ACC112 (cell line): ENCODE results near the gene EGR2.

Experiments
- H2AFZ ChIP-seq: fragments of 200-600 bp; sonication (generic); one replicate; pipeline ENCODE4 v1.6.0; 2017; ENCODE audit warnings: antibody characterized with exemption, low read length; ENCODE audit not compliant: unreplicated experiment
- H3K27ac ChIP-seq: fragments of 200-600 bp; sonication (generic); 2 replicates; pipeline ENCODE4 v1.5.1; 2014; ENCODE audit warnings: low read depth, mild to moderate bottlenecking, antibody characterized with exemption, low read length, moderate library complexity
- H3K27me3 ChIP-seq: fragments of 200-600 bp; sonication (generic); 2 replicates; pipeline ENCODE4 v1.6.1; 2014; ENCODE audit warnings: mild to moderate bottlenecking, antibody characterized with exemption, low read length, moderate library complexity, mixed read lengths; ENCODE audit not compliant: insufficient read depth
- H3K36me3 ChIP-seq: fragments of 200-600 bp; sonication (generic); 2 replicates; pipeline ENCODE4 v1.6.1; 2016; ENCODE audit warnings: mild to moderate bottlenecking, antibody characterized with exemption, low read length, moderate library complexity, mixed read lengths; ENCODE audit not compliant: insufficient read depth
- H3K4me1 ChIP-seq: fragments of 200-600 bp; sonication (generic); one replicate; pipeline ENCODE4 v1.6.1; 2016; ENCODE audit warnings: low read length, mixed read lengths; ENCODE audit not compliant: insufficient read depth, unreplicated experiment, control insufficient read depth
- H3K4me3 ChIP-seq: fragments of 200-600 bp; sonication (generic); 2 replicates; pipeline ENCODE4 v1.5.1; 2014; ENCODE audit warnings: mild to moderate bottlenecking, low read depth, low read length
- H3K79me2 ChIP-seq: fragments of 200-600 bp; sonication (generic); one replicate; pipeline ENCODE4 v1.6.0; 2016; ENCODE audit warnings: low read length; ENCODE audit not compliant: control insufficient read depth, unreplicated experiment, insufficient read depth

The EGR2 gene

DNA sequence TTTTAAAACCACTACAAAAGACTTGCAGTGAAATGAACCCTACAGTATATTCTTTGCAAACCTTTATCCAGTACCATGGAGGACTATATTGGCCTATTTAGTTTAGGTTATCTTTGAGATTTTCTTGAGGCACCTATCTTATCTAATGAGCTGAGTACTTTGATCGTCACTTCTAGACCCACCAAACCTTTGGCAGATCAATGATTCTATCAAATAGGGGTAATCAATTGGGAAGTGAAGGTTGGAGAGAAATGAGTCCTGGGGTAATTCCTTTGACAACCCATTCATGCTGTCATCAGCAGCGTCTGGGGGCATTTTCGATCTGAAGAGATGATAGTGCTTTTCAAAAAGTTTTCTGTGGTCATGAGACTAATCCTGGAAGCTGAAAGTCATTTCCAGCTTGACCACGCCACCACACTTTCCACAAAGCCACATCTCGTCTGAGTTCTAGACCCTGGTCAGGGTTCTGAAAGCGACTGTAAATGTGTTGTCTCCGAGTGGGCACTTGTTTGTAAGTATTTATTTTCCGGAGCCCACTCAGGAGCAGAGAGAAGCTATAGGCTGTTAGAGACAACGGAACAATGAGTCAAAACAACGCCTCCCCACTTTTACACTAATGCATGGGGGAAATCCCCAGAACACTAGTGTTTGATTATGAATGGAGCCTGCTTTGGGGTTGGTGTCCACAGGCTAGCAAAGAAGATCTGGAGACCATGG is 4.8 kb downstream of the EGR2 start:
- peaks cover 26% of the 10 kb centered on the region for H3K79me2 ChIP-seq
- no peak overlapping the region for H3K27ac ChIP-seq
- H3K36me3 ChIP-seq = no peaks in the 10 kb centered on the region
- H2AFZ ChIP-seq = no peak overlapping the region
- peaks cover 13% of the 10 kb centered on the region for H3K4me1 ChIP-seq
- no peak overlapping the region for H3K4me3 ChIP-seq
- H3K27me3 ChIP-seq = peaks cover 22% of the 10 kb centered on the region

DNA sequence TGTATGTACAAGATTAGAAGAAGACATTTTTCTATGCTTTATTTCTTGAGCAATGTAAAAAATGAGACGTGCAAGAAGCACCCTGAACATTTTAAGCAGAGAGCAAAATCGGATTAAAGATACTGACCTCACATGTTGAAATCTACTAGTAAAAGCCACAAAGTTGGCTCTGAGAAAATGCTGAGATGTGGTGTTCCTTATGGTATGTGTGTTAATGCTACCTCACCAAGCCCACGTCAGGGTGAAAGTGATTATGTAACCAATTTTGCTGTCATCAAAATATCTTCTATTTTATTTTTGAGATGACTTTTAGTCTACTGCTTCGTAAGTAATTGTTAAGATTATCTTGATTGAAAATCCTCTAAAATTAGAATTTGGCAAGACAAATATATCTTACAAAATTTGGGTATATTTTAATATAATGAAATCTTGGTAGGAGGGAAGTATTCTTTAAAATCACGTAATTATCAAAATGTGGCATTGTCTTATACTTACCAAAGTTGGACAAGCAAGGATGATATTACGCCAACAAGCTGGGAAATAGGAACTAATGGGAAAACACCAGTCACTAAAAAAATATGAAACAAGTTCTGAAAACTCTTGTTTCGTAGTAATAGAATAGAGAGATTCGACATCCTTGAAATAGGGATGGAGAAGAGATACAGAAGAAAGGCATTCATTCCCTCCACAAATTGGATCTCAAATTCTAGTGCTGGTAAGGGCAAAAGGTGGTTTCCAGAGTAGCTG is 5.8 kb downstream of the EGR2 start:
- Histone ChIP-seq H3K27ac (no peak overlapping the region), H3K27me3 (peaks cover 15% of the 10 kb centered on the region), H2AFZ (no peak overlapping the region), H3K4me3 (no peak overlapping the region), H3K4me1 (peaks cover 9% of the 10 kb centered on the region), H3K36me3 (no peaks in the 10 kb centered on the region), H3K79me2 (peaks cover 35% of the 10 kb centered on the region)

DNA sequence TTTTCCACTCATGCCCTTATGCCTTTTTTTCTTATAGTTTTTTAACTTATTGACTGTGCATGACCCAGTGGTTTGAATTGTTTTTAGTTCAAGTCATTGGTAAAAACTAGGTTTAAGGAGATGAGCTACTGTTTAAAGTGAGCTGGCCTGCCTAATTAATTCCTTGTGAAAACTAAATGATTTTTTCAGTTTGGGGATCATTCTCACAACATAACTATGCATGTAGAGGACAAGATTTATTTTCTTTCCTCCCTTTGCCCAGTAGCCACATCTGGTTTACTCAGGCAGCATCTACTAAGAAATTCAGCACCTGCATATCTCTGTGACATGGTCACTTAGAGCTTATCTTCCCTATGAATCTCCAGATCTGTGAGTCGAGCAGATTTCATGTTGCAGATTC is 9.9 kb downstream of the EGR2 start:
- no peaks in the 10 kb centered on the region for H3K36me3 ChIP-seq
- H3K4me3 ChIP-seq = peak overlapping the region; percentile 95
- no peaks in the 10 kb centered on the region for H3K27me3 ChIP-seq
- no peak overlapping the region for H3K27ac ChIP-seq
- peaks cover 9% of the 10 kb centered on the region for H3K4me1 ChIP-seq
- no peak overlapping the region for H2AFZ ChIP-seq
- peaks cover 39% of the 10 kb centered on the region for H3K79me2 ChIP-seq

DNA sequence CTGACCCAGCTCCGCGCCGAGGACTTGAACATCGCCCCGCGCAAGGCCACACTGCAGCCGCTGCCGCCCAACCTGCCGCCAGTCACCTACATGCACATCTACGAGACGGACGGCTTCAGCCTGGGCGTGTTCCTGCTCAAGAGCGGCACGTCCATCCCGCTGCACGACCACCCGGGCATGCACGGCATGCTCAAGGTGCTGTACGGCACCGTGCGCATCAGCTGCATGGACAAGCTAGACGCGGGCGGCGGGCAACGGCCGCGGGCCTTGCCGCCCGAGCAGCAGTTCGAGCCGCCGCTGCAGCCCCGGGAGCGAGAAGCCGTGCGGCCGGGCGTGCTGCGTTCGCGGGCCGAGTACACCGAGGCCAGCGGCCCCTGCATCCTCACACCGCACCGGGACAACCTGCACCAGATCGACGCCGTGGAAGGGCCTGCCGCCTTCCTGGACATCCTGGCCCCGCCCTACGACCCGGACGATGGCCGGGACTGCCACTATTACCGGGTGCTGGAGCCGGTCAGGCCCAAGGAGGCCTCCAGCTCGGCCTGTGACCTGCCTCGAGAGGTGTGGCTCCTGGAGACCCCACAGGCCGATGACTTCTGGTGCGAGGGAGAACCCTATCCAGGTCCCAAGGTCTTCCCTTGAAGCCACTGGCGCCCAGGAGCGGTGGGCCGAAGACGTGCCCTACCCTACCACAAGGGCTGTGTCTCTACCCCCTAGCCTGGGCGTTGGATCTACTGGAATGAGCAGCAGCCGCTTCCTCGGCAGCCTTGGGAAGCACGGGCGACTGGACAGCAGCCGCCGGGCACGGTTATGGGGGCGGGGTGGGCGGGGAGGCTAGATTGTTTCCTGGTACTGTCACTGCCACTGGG is 10.7 kb downstream of the EGR2 start:
- H3K4me1 ChIP-seq = peaks cover 9% of the 10 kb centered on the region
- peak overlapping the region; percentile 95 for H3K4me3 ChIP-seq
- peak overlapping the region; percentile 90 for H2AFZ ChIP-seq
- no peaks in the 10 kb centered on the region for H3K27me3 ChIP-seq
- H3K27ac ChIP-seq = no peak overlapping the region
- peaks cover 39% of the 10 kb centered on the region for H3K79me2 ChIP-seq
- no peaks in the 10 kb centered on the region for H3K36me3 ChIP-seq

DNA sequence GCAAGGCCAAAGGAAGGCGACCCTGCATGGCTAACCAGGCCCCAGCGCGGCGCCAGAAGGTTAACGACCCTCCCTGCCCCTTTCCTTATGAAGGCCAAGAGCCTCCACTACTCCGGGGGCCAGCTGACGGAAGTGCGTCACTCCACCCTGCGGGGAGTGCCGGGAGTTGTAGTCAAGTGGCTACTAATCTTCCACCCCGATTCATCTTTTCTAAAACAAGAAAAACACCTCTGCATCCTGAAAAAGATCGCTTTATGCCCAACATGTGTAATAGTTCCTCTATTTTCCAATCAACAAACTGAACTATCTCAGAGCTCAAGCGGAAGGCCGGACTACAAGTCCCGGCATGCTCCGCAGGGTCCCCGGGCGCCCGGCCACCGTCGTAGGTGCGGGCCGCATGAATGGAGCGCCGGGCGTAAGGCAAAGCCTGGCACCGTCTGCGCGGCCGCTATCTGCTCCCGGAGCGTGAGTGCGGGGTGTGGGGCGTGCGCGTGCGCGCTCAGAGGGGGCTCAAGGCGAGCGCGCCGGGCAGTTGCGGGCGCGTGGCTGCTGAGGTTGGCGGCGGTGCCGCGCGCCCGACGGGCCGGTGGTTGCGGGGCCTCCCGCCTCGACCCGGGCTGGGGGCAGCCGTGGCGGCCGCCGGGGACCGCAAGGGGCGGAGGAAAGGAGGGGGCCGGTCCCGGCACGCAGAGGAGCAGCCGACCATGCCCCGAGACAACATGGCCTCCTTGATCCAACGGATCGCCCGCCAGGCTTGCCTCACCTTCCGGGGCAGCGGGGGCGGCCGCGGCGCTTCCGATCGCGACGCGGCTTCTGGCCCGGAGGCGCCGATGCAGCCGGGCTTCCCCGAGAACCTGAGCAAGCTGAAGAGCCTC is 11.6 kb downstream of the EGR2 start, which contains the start of gene ADO:
TSS of gene ADO (plus strand) at position 365 of the 875 bp plus-strand sequence. CDS start at position 705, 340 bp downstream.
- peak within 1 kb of the TSS; percentile 90 for H2AFZ ChIP-seq

DNA sequence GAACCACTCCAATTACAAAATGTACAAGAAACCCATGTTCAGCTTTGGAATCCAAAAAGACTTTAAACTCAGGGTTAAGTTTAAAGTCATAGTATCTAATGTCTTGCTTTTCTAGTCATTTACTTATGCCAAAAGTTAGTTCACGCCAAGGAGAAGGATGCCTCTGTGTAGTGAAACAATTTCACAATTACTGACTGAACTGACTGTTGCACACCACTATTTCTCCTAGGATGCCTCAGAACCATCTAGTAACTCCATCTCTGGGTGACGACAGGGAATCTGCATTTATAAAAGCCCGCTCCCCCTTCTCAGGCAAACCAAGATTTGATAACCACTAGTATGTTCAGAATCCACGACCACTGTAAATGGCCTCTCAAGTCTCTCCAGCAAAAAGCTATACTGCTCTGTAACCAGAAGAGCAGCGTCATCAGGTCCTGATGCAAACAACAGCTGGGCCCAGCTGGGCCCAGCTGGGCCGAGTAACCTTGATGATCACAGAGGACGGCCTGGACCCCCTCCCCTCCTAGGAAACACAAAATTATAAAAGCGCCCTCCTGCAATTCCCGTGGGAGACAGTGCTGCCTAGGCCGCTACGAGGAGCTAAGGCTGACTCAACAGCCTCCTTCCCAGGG is 12.3 kb downstream of the EGR2 start:
- peak overlapping the region; percentile 87 for H3K27ac ChIP-seq
- H3K36me3 ChIP-seq = no peaks in the 10 kb centered on the region
- peak overlapping the region; percentile 90 for H2AFZ ChIP-seq

More for the DNA sequence above, 11.6 kb downstream of the EGR2 start, which contains the start of gene ADO:
- H3K4me3 ChIP-seq = peak within 1 kb of the TSS; percentile 95
- H3K4me1 ChIP-seq = peaks cover 9% of the 10 kb centered on the region
- peaks cover 39% of the 10 kb centered on the region for H3K79me2 ChIP-seq
- no peaks in the 10 kb centered on the region for H3K36me3 ChIP-seq
- peak within 1 kb of the TSS; percentile 87 for H3K27ac ChIP-seq
- H3K27me3 ChIP-seq = no peaks in the 10 kb centered on the region

DNA sequence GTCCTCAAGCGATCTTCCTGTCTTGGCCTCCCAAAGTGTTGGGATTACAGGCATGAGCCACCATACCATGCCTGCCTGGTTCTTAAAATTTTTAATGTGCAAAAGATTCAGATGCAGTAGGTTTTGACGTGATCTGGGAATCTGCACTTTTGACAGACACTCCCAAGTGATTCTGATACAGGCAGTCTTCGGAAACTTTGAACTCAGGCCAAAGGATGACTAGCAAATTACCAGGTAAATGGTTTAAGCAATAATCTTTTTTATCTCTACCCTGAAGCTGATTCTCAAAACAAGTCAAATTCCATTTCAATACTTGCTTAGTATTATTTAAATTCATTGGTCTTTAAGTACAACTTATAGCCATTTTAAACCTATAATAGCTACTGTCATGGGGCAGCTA is 14.3 kb downstream of the EGR2 start:
- H3K36me3 ChIP-seq = no peaks in the 10 kb centered on the region
- no peak overlapping the region for H3K27ac ChIP-seq
- peaks cover 7% of the 10 kb centered on the region for H3K4me1 ChIP-seq
- no peak overlapping the region for H2AFZ ChIP-seq
- peaks cover 19% of the 10 kb centered on the region for H3K79me2 ChIP-seq
- no peak overlapping the region for H3K4me3 ChIP-seq
- H3K27me3 ChIP-seq = peaks cover 23% of the 10 kb centered on the region

More for the DNA sequence above, 12.3 kb downstream of the EGR2 start:
- peak overlapping the region; percentile 95 for H3K4me3 ChIP-seq
- H3K79me2 ChIP-seq = peaks cover 38% of the 10 kb centered on the region
- peaks cover 4% of the 10 kb centered on the region for H3K27me3 ChIP-seq
- peaks cover 9% of the 10 kb centered on the region for H3K4me1 ChIP-seq

DNA sequence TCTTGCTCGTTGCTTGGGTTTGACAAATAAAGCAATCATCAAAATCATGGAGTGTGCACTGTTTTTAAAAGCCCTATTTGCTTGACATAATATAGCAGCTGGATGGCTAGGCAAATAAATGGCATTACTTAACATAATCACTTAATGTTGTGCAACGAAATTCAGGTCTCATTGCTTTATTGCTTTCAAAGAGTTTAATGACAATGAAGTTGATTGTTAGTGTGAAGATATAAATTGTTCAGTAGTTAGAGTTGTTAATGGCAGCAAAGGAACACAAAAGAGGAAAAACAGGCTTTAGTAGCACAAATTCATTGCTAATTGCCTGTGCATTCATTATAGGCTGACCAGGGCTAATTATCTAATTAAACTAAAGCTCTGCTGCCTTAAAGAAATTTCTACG is 19.3 kb downstream of the EGR2 start:
- H3K4me3 ChIP-seq = no peak overlapping the region
- no peak overlapping the region for H3K27ac ChIP-seq
- peaks cover 11% of the 10 kb centered on the region for H3K4me1 ChIP-seq
- no peak overlapping the region for H2AFZ ChIP-seq
- H3K27me3 ChIP-seq = peaks cover 25% of the 10 kb centered on the region
- no peaks in the 10 kb centered on the region for H3K79me2 ChIP-seq
- H3K36me3 ChIP-seq = no peaks in the 10 kb centered on the region

DNA sequence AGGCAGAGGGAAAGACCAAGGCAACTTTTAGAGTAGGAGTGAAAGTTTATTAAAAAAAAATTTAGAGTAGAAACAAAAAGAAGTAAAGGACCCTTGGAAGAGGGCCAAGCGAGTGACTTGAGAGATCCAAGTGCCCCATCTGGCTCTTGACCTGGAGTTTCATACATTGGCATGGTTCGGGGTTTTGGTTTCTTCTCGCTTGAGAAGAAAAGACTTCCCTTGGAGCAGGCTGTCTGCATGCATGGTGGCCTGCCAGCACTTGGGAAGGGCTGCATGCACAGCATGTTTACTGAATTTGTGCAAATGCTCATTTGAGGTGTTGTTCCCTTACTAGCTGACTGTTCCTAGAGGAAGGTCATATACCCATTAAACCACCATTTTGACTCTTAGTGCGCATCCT is 20.4 kb downstream of the EGR2 start:
- no peak overlapping the region for H3K27ac ChIP-seq
- H2AFZ ChIP-seq = no peak overlapping the region
- H3K4me1 ChIP-seq = peaks cover 11% of the 10 kb centered on the region
- H3K79me2 ChIP-seq = no peaks in the 10 kb centered on the region
- peaks cover 25% of the 10 kb centered on the region for H3K27me3 ChIP-seq
- no peaks in the 10 kb centered on the region for H3K36me3 ChIP-seq
- H3K4me3 ChIP-seq = no peak overlapping the region
